Upper lobe of right lung (tissue), 1 donor: ENCODE results near the gene RHBDD1. TPM values are rescaled to one million over a fixed set of nuclear protein-coding genes. Genes with fewer than 3 reads are reported as not detected.

ENCODE experiments used
- ATAC-seq: fragments of 200-7000 bp; cut with Tn5 transposase; one replicate; pipeline ENCODE4 v1.9.1; 2020; ENCODE audit warnings: mild to moderate bottlenecking, moderate library complexity
- DNase-seq: peaks from one replicate; pipeline ENCODE4 v3.0.0-alpha.2; 2020
- H3K27ac ChIP-seq: fragments of 200-600 bp; one replicate; pipeline ENCODE4 v1.8.0; 2022
- H3K27me3 ChIP-seq: fragments of 200-600 bp; one replicate; pipeline ENCODE4 v1.8.0; 2022; ENCODE audit warnings: mild to moderate bottlenecking
- H3K36me3 ChIP-seq: fragments of 200-600 bp; one replicate; pipeline ENCODE4 v1.8.0; 2022
- H3K4me1 ChIP-seq: fragments of 200-600 bp; one replicate; pipeline ENCODE4 v1.8.0; 2022
- H3K4me3 ChIP-seq: fragments of 200-600 bp; one replicate; pipeline ENCODE4 v1.8.0; 2022; ENCODE audit warnings: mild to moderate bottlenecking
- H3K9me3 ChIP-seq: fragments of 200-600 bp; one replicate; pipeline ENCODE4 v1.8.0; 2022
- CTCF ChIP-seq: fragments of 200-600 bp; IDR thresholded peaks from one replicate; pipeline ENCODE4 v1.8.0; 2022; ENCODE audit warnings: antibody characterized with exemption
- intact Hi-C: fragments of 100-400 bp; cut with DNase I; formaldehyde crosslinking; loops from one replicate; pipeline ENCODE4 v1.11.0; 2022
- total RNA-seq: library from RNA; stranded (reverse); fragmentation: NEBNext Ultra II Directional; extraction: Animal tissue kit (Norgen Biotek cat#: 25700); gene quantifications from one replicate; pipeline ENCODE4 v1.2.1, GENCODE V29; 2021
- donor health status: DM: no; HTN: yes; CAD: no; lungs with severe emphysema.

RHBDD1 gene
- total RNA-seq, 1 donor from 2014 or later, result 38.4 TPM

- no peak overlapping the region for H3K4me3 ChIP-seq
- H3K4me1 ChIP-seq, result no peaks in the 10 kb centered on the region
- no peak for TF ChIP-seq CTCF
- H3K27ac ChIP-seq, result no peak overlapping the region
- no peaks in the 10 kb centered on the region for H3K27me3 ChIP-seq
- H3K9me3 ChIP-seq, result no peaks in the 10 kb centered on the region
- DNase-seq, result no peak
- intact Hi-C loops, result no loop called here
- no peak for ATAC-seq
- no peaks in the 10 kb centered on the region for H3K36me3 ChIP-seq
Observed at GRCh38 chr2:226916669-226917068, 80.8 kb downstream of the RHBDD1 start.

- no peak overlapping the region for H3K4me3 ChIP-seq
- no peak overlapping the region for H3K27ac ChIP-seq
- H3K27me3 ChIP-seq, result no peaks in the 10 kb centered on the region
- intact Hi-C loops, result no loop called here
- H3K9me3 ChIP-seq, result no peaks in the 10 kb centered on the region
- H3K36me3 ChIP-seq, result no peaks in the 10 kb centered on the region
- no peak for DNase-seq
- no peak for ATAC-seq
- no peak for TF ChIP-seq CTCF
- no peaks in the 10 kb centered on the region for H3K4me1 ChIP-seq
Observed at GRCh38 chr2:226932443-226932842, 96.6 kb downstream of the RHBDD1 start.

GRCh38 chr2:226934546-226935201 lies 98.8 kb downstream of the RHBDD1 start:
- intact Hi-C loops, result no loop called here
- no peaks in the 10 kb centered on the region for H3K27me3 ChIP-seq
- TF ChIP-seq CTCF, result no peak
- H3K4me1 ChIP-seq, result no peaks in the 10 kb centered on the region
- H3K27ac ChIP-seq, result no peak overlapping the region
- no peak overlapping the region for H3K4me3 ChIP-seq
- H3K9me3 ChIP-seq, result no peaks in the 10 kb centered on the region
- no peak for DNase-seq
- no peaks in the 10 kb centered on the region for H3K36me3 ChIP-seq
- ATAC-seq, result no peak

- intact Hi-C loops, result no loop called here
- Histone ChIP-seq H3K27ac (no peak overlapping the region), H3K36me3 (no peaks in the 10 kb centered on the region), H3K4me3 (no peak overlapping the region), H3K4me1 (no peaks in the 10 kb centered on the region), H3K27me3 (no peaks in the 10 kb centered on the region), H3K9me3 (peaks cover 11% of the 10 kb centered on the region)
- ATAC-seq, result no peak
- TF ChIP-seq CTCF, result no peak
- DNase-seq, result no peak
Observed at GRCh38 chr2:226943862-226944620, 108.2 kb downstream of the RHBDD1 start.

GRCh38 chr2:226953206-226953605 lies 117.4 kb downstream of the RHBDD1 start:
- Histone ChIP-seq H3K9me3 (no peaks in the 10 kb centered on the region), H3K27me3 (no peaks in the 10 kb centered on the region), H3K36me3 (no peaks in the 10 kb centered on the region), H3K4me3 (no peak overlapping the region), H3K27ac (no peak overlapping the region), H3K4me1 (no peaks in the 10 kb centered on the region)
- DNase-seq, result no peak
- TF ChIP-seq CTCF, result no peak
- no peak for ATAC-seq
- intact Hi-C loops, result no loop called here
